PC-3 (cell line): ENCODE results near the gene SPTAN1. TPM values are rescaled to one million over a fixed set of nuclear protein-coding genes. Genes with fewer than 3 reads are reported as not detected.

Experiments used
- ATAC-seq: fragments of 200-7000 bp; cut with Tn5 transposase; 2 replicates; pipeline ENCODE4 v1.9.1; 2020; ENCODE audit warnings: mild to moderate bottlenecking, moderate library complexity
- BruUV-seq: library from RNA; stranded (reverse); fragments of 400-500 nt; replicated peaks from 2 replicates; lab custom pipeline; 2021; lab: Mats Ljungman, UMichigan
- CTCF ChIA-PET: fragments of 300-600 bp; sonication (Branson Sonifier 250); formaldehyde crosslinking; loops from one replicate; lab custom pipeline; 2022; ENCODE audit warnings: antibody characterized with exemption; lab: Charles Lee
- POLR2A ChIA-PET: fragments of 300-600 bp; sonication (Branson Sonifier 250); formaldehyde crosslinking; loops from one replicate; lab custom pipeline; 2022; ENCODE audit warnings: antibody characterized with exemption; ENCODE audit not compliant: unreplicated experiment; lab: Charles Lee
- DNase-seq: peaks from one replicate; pipeline ENCODE4 v3.0.0-alpha.2; 2015
- H2AFZ ChIP-seq: fragments of 300-600 bp; sonication (generic); 2 replicates; pipeline ENCODE4 v1.6.0; 2016; ENCODE audit warnings: antibody characterized with exemption, low read length
- H3F3A ChIP-seq: fragments of 300-600 bp; sonication (generic); one replicate; pipeline ENCODE4 v1.6.0; 2017; ENCODE audit warnings: antibody characterized with exemption, low read length, control low read depth, mild to moderate bottlenecking; ENCODE audit not compliant: unreplicated experiment
- H3K27ac ChIP-seq: fragments of 300-600 bp; sonication (generic); 2 replicates; pipeline ENCODE4 v1.5.1; 2016; ENCODE audit warnings: mild to moderate bottlenecking, low read length
- H3K27me3 ChIP-seq: fragments of 300-600 bp; sonication (generic); 2 replicates; pipeline ENCODE4 v1.6.1; 2016; ENCODE audit warnings: low read length, mixed read lengths
- H3K36me3 ChIP-seq: fragments of 300-600 bp; sonication (generic); 2 replicates; pipeline ENCODE4 v1.6.1; 2016; ENCODE audit warnings: low read depth, mixed run types, low read length, mixed read lengths
- H3K4me1 ChIP-seq: fragments of 300-600 bp; sonication (generic); 2 replicates; pipeline ENCODE4 v1.5.1; 2016; ENCODE audit warnings: low read length; ENCODE audit not compliant: insufficient read depth
- H3K4me2 ChIP-seq: fragments of 300-600 bp; sonication (generic); 2 replicates; pipeline ENCODE4 v1.6.0; 2016; ENCODE audit warnings: low read length
- H3K4me3 ChIP-seq: fragments of 300-600 bp; sonication (generic); 2 replicates; pipeline ENCODE4 v1.5.1; 2016; ENCODE audit warnings: mild to moderate bottlenecking, low read length, mixed read lengths
- H3K79me2 ChIP-seq: fragments of 300-600 bp; sonication (generic); 2 replicates; pipeline ENCODE4 v1.6.1; 2017; ENCODE audit warnings: low read length, mixed read lengths
- H3K9ac ChIP-seq: fragments of 300-600 bp; sonication (generic); 2 replicates; pipeline ENCODE4 v1.6.0; 2016; ENCODE audit warnings: mild to moderate bottlenecking, low read length
- H3K9me2 ChIP-seq: fragments of 300-600 bp; sonication (generic); replicated peaks from 2 replicates; pipeline ENCODE4 v1.6.1; 2016; ENCODE audit warnings: mixed run types, low read length, mixed read lengths
- H3K9me3 ChIP-seq: fragments of 300-600 bp; sonication (generic); 2 replicates; pipeline ENCODE4 v1.6.1; 2016; ENCODE audit warnings: low read length, mixed read lengths
- H4K20me1 ChIP-seq: fragments of 300-600 bp; sonication (generic); 2 replicates; pipeline ENCODE4 v1.6.1; 2016; ENCODE audit warnings: low read length, mixed read lengths
- EZH2 ChIP-seq: fragments of 300-600 bp; sonication (generic); IDR thresholded peaks from one replicate; pipeline ENCODE4 v1.6.1; 2017; ENCODE audit warnings: antibody characterized with exemption, mild to moderate bottlenecking, low read length; ENCODE audit not compliant: unreplicated experiment
- EZH2phosphoT487 ChIP-seq: fragments of 300-600 bp; sonication (generic); IDR thresholded peaks from 2 replicates; pipeline ENCODE4 v1.6.1; 2018; ENCODE audit warnings: mild to moderate bottlenecking, antibody characterized with exemption, low read length, borderline replicate concordance
- intact Hi-C: fragments of 100-400 bp; cut with micrococcal nuclease; formaldehyde crosslinking; loops from 2 replicates; pipeline ENCODE4 v1.9.0; 2023
- total RNA-seq: library from RNA; depleted of rRNA; stranded (reverse); fragments of >200 nt; gene quantifications from 2 replicates; pipeline ENCODE4 v1.2.3, GENCODE V29; 2014
- TF ChIP-seq, protein P1 (sequence below): fragments of 300-600 bp; sonication (generic); conservative IDR thresholded peaks from 2 replicates; pipeline ENCODE4 v1.5.1; 2017; ENCODE audit warnings: antibody characterized with exemption, low read depth, mild to moderate bottlenecking, low read length

SPTAN1 gene
- total RNA-seq, 1 experiment from 2014 or later = 221 TPM

DNA sequence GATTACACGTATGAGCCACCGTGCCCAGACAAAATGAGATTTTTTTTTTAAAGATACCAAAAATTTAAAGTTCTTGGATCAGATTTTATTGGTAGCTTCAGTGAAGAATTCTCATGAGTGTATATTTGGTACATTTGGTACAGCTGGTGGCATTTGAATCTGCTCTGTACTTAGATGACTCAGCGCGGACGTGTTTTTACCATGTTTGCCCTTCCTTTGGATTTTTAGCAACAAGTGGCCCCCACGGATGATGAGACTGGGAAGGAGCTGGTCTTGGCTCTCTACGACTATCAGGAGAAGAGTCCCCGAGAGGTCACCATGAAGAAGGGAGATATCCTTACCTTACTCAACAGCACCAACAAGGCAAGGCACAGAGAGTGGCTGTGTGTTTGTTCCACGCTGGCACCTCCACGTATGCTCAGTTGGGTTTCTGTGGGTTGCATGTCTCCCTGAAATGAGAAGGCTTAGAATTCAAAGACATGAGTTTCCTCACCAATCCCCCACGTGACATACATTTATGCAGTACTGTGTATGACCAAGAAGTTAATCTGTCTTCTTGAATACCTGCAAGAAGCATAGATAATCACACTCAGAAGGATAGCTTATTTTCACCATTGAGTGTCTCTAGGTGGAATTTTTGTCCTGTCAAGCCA lies 36.3 kb downstream of the SPTAN1 start:
- ATAC-seq = no peak
- H3K27me3 ChIP-seq = no peaks in the 10 kb centered on the region
- H3F3A ChIP-seq = no peaks in the 10 kb centered on the region
- H3K27ac ChIP-seq = no peak overlapping the region
- no peaks in the 10 kb centered on the region for H3K9me3 ChIP-seq
- BruUV-seq = no TSS peak
- H3K4me1 ChIP-seq = no peaks in the 10 kb centered on the region
- DNase-seq = no peak
- H3K36me3 ChIP-seq = peaks cover 31% of the 10 kb centered on the region
- TF ChIP-seq EZH2 = no peak
- TF ChIP-seq EZH2phosphoT487 = no peak
- TF ChIP-seq, protein P1, sequence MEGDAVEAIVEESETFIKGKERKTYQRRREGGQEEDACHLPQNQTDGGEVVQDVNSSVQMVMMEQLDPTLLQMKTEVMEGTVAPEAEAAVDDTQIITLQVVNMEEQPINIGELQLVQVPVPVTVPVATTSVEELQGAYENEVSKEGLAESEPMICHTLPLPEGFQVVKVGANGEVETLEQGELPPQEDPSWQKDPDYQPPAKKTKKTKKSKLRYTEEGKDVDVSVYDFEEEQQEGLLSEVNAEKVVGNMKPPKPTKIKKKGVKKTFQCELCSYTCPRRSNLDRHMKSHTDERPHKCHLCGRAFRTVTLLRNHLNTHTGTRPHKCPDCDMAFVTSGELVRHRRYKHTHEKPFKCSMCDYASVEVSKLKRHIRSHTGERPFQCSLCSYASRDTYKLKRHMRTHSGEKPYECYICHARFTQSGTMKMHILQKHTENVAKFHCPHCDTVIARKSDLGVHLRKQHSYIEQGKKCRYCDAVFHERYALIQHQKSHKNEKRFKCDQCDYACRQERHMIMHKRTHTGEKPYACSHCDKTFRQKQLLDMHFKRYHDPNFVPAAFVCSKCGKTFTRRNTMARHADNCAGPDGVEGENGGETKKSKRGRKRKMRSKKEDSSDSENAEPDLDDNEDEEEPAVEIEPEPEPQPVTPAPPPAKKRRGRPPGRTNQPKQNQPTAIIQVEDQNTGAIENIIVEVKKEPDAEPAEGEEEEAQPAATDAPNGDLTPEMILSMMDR = no peak
- no peak overlapping the region for H3K4me2 ChIP-seq
- no peak overlapping the region for H2AFZ ChIP-seq
- 0 out of 2 replicates have a peak, but pooled peaks cover 3% of the 10 kb centered on the region for H4K20me1 ChIP-seq
- no peak overlapping the region for H3K4me3 ChIP-seq
- intact Hi-C loops = no loop called here
- H3K9ac ChIP-seq = no peak overlapping the region
- CTCF ChIA-PET = no interaction called here
- POLR2A ChIA-PET = no interaction called here
- H3K79me2 ChIP-seq = no peaks in the 10 kb centered on the region
- H3K9me2 ChIP-seq = no peaks in the 10 kb centered on the region

DNA sequence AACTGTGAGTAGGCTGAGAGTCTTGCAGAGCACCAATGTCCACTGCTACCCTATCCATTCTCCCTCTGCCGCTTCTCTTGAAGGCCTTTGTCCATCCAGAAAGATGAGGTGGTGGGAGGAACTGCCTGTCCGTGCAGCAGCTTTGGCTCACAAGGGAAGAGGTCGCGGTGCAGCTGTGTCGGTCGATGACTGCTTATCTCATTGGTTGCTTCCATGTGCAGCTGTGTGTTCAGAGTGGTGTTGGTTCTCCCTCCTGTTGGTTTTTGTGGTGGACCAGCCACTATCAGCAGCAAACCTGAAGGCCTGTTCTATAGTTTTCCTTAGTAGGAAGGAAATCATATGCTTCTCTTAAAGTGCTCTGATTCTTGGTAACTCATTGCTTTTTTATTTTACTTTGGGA lies 40.7 kb downstream of the SPTAN1 start:
- no peak overlapping the region for H3K4me3 ChIP-seq
- no peaks in the 10 kb centered on the region for H3K4me1 ChIP-seq
- H3K36me3 ChIP-seq = peaks cover 34% of the 10 kb centered on the region
- no peaks in the 10 kb centered on the region for H3K27me3 ChIP-seq
- no peaks in the 10 kb centered on the region for H3K9me3 ChIP-seq
- H2AFZ ChIP-seq = no peak overlapping the region
- BruUV-seq = no TSS peak
- no peaks in the 10 kb centered on the region for H3F3A ChIP-seq
- intact Hi-C loops = no loop called here
- H3K9ac ChIP-seq = no peak overlapping the region
- POLR2A ChIA-PET = no interaction called here
- no peak for DNase-seq
- no peaks in the 10 kb centered on the region for H3K9me2 ChIP-seq
- CTCF ChIA-PET = no interaction called here
- TF ChIP-seq EZH2 (no peak), EZH2phosphoT487 (no peak)
- TF ChIP-seq, protein P1 = no peak
- no peak overlapping the region for H3K27ac ChIP-seq
- H3K4me2 ChIP-seq = no peak overlapping the region
- no peak for ATAC-seq
- no peaks in the 10 kb centered on the region for H3K79me2 ChIP-seq
- 0 out of 2 replicates have a peak, but pooled peaks cover 3% of the 10 kb centered on the region for H4K20me1 ChIP-seq

DNA sequence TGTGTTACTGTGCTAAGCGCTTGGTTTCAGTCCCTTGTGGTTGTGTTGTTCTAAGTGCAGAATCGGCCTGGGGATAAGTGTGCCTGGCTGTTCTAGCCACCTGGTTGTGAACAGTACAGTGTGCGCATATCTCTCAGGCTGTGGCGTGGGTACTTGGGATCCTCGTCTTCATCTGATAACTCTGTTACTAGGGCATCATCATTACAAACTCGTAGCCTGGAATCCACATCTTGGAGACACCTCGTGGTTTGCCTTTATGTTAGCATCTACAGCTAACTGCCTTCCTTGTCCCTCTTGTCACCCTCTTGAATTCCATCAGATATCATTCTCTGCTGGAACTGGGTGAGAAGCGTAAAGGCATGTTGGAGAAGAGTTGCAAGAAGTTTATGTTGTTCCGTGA lies 41.5 kb downstream of the SPTAN1 start:
- H3K9me2 ChIP-seq = no peaks in the 10 kb centered on the region
- BruUV-seq = no TSS peak
- ChIA-PET POLR2A (no interaction called here), CTCF (no interaction called here)
- ATAC-seq = no peak
- no peak overlapping the region for H3K4me3 ChIP-seq
- peaks cover 36% of the 10 kb centered on the region for H3K36me3 ChIP-seq
- TF ChIP-seq, protein P1 = no peak
- TF ChIP-seq EZH2 = no peak
- TF ChIP-seq EZH2phosphoT487 = no peak
- H3K79me2 ChIP-seq = no peaks in the 10 kb centered on the region
- H4K20me1 ChIP-seq = 0 out of 2 replicates have a peak, but pooled peaks cover 3% of the 10 kb centered on the region
- H2AFZ ChIP-seq = no peak overlapping the region
- no peak for DNase-seq
- H3K9ac ChIP-seq = no peak overlapping the region
- H3K9me3 ChIP-seq = no peaks in the 10 kb centered on the region
- intact Hi-C loops = no loop called here
- H3K4me2 ChIP-seq = no peak overlapping the region
- no peaks in the 10 kb centered on the region for H3K4me1 ChIP-seq
- H3F3A ChIP-seq = no peaks in the 10 kb centered on the region
- no peak overlapping the region for H3K27ac ChIP-seq
- H3K27me3 ChIP-seq = no peaks in the 10 kb centered on the region
